ENCODE data around the gene STARD4.

The STARD4 gene

DNA sequence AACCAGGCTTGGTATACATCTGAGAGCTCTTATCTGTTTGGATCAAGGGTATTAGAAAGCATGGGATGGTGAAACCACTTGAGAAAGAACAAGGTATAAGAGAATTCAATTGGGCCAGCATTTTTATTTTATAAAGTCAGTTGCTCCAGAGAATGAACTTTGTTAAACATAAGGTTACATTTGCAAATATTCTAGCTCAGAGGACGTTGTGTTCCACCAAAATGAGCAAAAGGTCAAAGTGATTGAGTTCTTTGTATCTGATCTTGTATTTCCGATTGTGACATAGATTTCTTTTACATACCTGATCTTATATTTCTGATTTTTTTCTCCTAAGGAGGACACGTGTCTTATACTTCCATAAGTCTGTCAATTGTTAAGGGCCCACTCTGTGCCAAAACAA lies 8.6 kb upstream of the STARD4 start:
- DNase-seq: no peak

- DNase-seq: no peak
These were observed 6.4 kb upstream of the STARD4 start for GRCh38 chr5:111518777-111519176.

DNA sequence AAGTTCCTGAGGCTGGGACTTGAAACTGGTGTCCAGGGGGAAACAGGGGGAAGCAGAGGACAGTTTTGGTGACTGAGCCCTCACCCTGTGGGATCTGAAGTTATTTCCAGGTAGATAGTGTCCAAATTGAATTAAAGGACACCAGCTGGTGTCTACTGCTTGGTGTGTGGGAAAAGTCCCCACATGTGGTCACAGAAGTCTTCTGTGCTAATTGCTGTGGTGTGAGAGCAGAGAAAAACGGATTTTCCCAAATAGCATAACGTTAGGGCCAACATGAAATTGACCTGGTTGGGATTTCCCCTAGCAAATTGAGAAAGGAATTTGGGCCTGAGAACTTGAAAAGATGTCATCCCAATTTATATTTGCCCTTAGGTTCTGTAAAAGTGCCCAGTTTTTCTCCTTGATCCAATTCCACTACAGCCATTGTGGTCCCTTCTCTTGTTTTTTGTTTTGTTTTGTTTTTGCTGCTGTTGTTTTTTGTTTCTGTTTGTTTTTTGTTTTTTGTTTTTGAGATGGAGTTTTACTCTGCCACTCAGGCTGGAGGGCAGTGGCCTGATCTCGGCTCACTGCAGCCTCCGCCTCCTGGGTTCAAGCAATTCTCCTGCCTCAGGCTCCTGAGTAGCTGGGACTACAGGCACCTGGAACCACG lies 5.6 kb upstream of the STARD4 start:
- no peak for DNase-seq

DNA sequence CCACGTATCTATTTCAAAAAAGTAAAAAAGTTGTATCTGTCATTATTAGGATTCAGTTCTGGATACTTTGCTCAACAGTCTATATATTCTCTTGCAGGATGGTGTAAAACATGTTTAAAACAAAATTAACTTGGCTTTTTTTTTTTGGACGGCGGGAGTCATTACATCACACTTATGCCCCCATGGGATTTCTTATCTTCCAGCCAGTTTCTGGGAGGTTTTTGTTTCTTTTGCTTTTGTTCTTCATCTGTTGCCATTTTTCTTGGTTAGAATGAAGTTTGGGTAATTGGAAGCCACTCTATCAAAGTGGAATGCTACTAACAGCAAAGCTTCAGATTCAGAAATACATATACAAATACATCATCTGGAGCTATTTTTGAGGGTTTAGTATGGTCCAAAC lies 1.8 kb upstream of the STARD4 start:
- no peak for DNase-seq

DNA sequence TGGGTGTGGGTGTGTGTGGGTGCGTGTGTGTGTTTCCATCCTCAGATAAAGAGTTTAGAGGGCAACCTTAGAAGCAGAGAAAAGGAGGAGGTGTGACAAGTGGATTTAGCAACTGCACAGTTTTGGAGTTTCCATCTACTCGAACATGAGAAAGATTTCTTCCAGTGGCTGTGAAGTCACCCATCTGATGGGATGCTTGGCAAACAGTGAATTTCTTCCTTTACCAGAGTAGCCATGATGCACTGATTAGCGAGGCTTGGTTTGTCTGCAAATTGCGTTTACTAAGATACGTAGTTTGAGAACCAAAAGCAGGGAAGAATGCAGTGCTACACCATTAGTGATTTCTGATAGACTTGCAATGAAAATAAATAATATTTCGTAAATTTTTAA lies 791 bp upstream of the STARD4 start:
- DNase-seq: no peak

- DNase-seq: no peak
These were observed 432 bp downstream of the STARD4 start for GRCh38 chr5:111511831-111512374.

DNA sequence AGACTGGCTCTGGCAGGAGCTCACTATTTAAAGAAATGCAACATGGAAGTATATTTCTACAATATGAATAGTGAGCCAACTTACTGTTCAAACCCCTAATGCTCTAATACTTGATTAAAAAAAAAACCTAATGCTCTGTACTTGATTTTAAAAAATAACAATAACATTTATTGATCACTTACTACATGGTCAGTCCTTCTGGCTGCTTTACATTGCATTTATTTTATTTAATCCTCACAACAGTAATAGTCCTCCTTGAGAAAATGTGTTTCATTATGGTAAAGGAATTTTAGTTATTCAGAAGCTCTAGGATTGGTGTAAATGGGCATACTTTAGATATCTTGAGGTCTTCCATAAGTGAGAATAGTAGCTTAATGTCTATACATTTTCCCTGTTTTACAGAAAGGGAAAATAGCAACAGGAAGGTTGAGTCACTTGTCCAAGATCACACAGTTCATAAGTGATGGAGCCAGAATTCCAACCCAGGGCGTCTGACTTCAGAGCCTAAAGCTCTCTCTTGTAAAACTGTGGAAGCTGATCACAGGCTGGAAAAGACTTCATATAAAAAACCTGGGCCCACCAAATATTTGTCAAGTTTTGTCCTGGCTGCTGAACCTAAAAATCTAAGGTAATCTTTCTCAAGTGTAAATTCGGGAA lies 1.0 kb downstream of the STARD4 start:
- no peak for DNase-seq

DNA sequence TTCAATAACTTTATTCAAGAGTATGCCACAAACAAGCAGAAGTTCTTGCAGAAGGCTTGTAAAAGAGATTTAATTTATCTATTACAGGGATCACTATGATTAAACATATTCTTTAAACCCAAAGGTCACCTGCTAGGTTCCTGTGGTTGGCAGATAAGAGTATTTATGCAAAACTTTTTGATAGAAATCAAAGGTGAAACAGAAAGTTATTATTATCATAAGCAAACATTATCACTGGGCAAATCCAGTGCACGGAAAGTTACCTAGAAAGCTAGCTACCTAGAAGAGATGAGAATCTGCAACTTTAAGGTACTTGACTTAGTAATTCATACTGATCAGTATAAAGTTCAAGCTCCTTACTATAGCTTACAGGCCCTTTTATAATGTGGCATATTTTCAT lies 3.2 kb downstream of the STARD4 start:
- no peak for DNase-seq

- DNase-seq: no peak
These were observed 5.1 kb downstream of the STARD4 start for GRCh38 chr5:111507276-111507675.

- no peak for DNase-seq
These were observed 7.2 kb downstream of the STARD4 start for GRCh38 chr5:111505096-111505495.

DNA sequence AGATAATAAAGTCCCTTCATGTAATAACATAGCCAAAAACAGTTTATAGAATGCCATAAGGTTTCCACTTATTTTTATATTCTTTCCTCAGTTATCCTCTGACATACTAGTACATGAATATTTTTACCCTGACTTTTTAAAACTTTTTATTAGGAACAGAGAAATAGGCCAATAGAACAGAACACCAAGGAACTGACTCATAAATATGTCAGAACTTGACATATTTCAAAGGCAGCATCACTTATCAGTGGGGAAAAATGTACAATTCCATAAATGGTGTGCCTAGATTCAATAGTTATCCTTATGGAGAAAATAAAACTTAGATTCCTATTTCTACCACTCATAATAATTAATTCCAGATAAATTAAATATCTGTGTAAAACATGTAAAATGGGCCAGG lies 9.4 kb downstream of the STARD4 start:
- no peak for DNase-seq

GRCh38 chr5:111498346-111498745 lies 14.0 kb downstream of the STARD4 start:
- DNase-seq: no peak

GRCh38 chr5:111495159-111495558 lies 17.2 kb downstream of the STARD4 start:
- DNase-seq: no peak

- DNase-seq: no peak
These were observed 17.9 kb downstream of the STARD4 start for GRCh38 chr5:111494355-111494999.

- no peak for DNase-seq
These were observed 19.3 kb downstream of the STARD4 start for GRCh38 chr5:111493031-111493430.

- DNase-seq: no peak
These were observed 24.0 kb downstream of the STARD4 start for GRCh38 chr5:111488353-111488752.

GRCh38 chr5:111486926-111487325 lies 25.4 kb downstream of the STARD4 start:
- DNase-seq: no peak

DNA sequence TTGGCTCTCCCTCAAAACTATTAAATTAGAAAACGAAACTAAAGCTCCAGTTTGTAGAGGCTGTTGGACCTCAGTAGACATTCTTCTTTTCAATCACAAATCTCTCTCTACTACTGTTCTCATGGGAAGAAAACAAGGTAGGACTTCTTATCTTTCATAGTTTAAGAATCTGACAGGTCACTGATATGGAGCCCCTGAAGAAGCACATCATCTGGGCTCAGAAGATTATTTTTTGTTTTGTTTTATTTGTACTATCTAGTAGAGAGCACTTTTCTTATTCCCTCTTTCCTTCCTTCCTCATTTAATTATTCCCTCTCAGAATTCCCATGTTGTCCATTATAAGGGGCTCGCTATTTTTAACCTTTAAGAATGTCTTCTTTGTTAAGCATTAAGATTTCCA lies 26.3 kb downstream of the STARD4 start:
- DNase-seq: no peak

- DNase-seq: no peak
These were observed 32.0 kb downstream of the STARD4 start for GRCh38 chr5:111480346-111480745.

- DNase-seq: no peak
These were observed 33.4 kb downstream of the STARD4 start for GRCh38 chr5:111478898-111479297.

DNA sequence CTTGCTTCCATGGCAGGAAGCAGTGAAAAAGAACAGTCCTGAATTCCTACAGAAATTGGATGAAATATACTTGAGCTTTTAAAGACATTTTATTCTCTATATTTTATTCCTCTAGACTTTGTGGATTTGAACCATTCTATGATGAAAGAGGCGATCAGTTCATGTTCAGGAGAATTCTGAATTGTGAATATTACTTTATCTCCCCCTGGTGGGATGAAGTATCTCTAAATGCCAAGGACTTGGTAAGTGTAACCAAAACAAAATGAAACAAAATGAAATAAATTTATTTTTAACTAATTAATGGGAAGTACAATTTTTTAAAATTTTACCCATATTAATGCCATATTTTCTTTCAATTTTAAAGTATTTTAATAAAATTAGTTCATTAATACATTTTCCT lies 34.1 kb downstream of the STARD4 start:
- DNase-seq: no peak

DNA sequence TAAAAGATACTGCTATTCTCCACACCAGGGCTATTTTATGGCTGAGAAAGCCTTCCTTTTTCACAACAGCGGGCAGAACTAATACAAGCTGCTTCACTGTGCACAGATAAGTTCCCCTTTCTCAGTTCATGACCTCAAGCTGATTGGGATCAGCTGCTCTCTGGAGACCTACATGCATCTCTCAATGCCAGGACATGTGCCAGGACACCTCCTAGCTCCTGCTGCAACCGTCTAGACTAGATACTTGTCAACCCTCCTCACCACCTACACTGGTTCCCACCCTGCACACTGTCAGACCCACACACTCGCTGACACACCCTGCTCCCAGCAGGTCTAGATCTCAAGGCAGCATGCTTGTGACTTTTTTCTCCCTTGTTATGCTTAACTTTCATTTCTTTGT lies 39.8 kb downstream of the STARD4 start:
- DNase-seq: no peak

- no peak for DNase-seq
These were observed 40.2 kb downstream of the STARD4 start for GRCh38 chr5:111472096-111472495.

DNA sequence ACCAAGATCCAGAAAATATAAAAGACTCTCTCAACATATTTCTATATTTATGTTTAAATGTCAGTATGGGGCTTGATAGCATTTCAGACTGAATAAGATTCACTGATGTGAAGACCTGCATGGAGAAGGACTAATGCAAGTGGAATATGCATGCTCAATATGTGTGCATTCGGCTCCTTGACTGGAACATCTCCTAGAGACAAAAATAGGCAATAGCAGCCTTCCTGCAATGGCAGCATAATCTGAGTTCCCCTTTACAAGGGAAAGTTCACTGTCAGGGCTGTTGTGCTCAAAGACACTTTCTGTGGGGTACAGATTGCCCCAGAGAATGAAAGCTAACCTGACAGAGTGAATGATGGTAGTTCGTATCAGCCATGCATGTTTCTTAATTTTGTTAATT lies 42.4 kb downstream of the STARD4 start:
- no peak for DNase-seq

All from activated T-cell treated with anti-CD3 and anti-CD28 coated beads, Interleukin-2, amount 50 U/mL, for 1 hour (primary cell).